Lower leg skin (tissue), 4 donors: ENCODE results near the gene LMAN2. TPM values are rescaled to one million over a fixed set of nuclear protein-coding genes. Genes with fewer than 3 reads are reported as not detected.

Experiments
- DNase-seq, 2 donors: peaks; one replicate each; pipeline ENCODE4 v3.0.0-alpha.2; 2019; ENCODE audit warnings: low spot score in 2 of 2
- H3K4me3 ChIP-seq: fragments of 200-600 bp; sonication (generic); 2 replicates; pipeline ENCODE4 v1.5.1; 2017; ENCODE audit warnings: mild to moderate bottlenecking, low read depth; ENCODE audit not compliant: poor library complexity, severe bottlenecking
- POLR2A ChIP-seq, 2 donors: fragments of 450-650 bp; IDR thresholded peaks; one replicate each; pipeline ENCODE4 v1.6.1; 2016 to 2017; ENCODE audit warnings: antibody characterized with exemption in 2 of 2, mild to moderate bottlenecking in 1 of 2, moderate library complexity in 1 of 2
- WGBS, 2 donors: methylation state at CpG; one replicate each; pipeline ENCODE4 v1.1.5; 2018; 5-methylcytosine and 5-hydroxymethylcytosine counted together
- intact Hi-C: fragments of 100-400 bp; cut with DNase I; formaldehyde crosslinking; loops from one replicate; pipeline ENCODE4 v1.15.0; 2023; ENCODE audit warnings: low total_unique reads
- total RNA-seq, 4 donors: library from RNA; depleted of rRNA; stranded (reverse); fragments of >200 nt; gene quantifications; one replicate each; pipeline ENCODE4 v1.1.0, GENCODE V29; 2016
- TF ChIP-seq, protein P1 (sequence below), 3 donors: fragments of 450-650 bp; IDR thresholded peaks; one replicate each; pipeline ENCODE4 v1.5.1; 2016; ENCODE audit warnings: antibody characterized with exemption in 3 of 3, mild to moderate bottlenecking in 3 of 3, moderate library complexity in 2 of 3

LMAN2 gene
- total RNA-seq, 4 donors from 2014 or later, result 139 to 191 (median 166) TPM

DNA sequence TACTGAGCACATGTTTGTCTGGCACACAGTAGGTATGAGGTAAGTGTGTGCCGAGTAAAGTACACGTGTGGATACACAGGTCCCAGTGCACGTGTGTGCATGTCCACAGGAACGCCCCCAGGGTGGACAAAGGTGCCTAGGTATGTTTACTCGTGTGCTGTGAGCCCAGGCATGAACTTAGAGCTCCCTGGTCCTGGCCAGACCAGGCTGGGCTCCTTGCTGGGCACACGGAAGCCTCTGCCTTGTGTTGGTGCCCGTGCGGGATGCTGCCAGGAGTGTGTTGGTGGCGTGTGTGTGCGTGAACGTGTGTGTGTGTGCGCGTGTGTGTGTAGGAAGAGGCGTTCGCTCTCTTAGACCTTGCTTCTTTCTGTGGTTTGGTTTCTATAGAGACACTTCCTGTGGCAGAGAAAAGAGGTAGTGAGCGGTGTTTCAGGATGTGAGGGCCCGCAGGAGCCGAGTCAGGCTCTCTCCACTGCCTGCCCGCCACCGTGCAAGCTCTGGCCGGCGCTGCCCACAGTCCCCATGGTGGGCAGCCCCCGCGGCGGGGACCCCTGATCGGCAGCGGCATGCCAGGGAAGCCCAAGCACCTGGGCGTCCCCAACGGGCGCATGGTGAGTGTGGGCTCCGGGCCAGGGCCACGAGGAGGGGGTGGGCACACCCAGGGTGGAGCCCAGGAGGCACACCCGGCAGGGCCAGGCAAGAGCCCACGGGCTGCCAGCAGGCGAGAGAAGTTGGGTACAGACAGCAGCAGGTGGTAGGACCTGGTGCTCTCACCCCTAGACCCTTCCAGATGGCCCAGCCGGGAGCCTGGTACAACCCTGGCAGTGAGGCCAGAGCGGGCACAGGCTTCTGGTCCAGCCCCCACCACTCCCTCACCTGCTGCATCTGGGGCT is 6.2 kb upstream of the LMAN2 start, which contains the start of gene RGS14:
RGS14 (plus strand) TSS at position 466 of the 893 bp plus-strand sequence; CDS start at position 567, 101 bp downstream.
- peak within 1 kb of the TSS; percentile 20 for H3K4me3 ChIP-seq
- TF ChIP-seq POLR2A (IDR thresholded peaks at IDR 0.05), result no peak
- TF ChIP-seq, protein P1, sequence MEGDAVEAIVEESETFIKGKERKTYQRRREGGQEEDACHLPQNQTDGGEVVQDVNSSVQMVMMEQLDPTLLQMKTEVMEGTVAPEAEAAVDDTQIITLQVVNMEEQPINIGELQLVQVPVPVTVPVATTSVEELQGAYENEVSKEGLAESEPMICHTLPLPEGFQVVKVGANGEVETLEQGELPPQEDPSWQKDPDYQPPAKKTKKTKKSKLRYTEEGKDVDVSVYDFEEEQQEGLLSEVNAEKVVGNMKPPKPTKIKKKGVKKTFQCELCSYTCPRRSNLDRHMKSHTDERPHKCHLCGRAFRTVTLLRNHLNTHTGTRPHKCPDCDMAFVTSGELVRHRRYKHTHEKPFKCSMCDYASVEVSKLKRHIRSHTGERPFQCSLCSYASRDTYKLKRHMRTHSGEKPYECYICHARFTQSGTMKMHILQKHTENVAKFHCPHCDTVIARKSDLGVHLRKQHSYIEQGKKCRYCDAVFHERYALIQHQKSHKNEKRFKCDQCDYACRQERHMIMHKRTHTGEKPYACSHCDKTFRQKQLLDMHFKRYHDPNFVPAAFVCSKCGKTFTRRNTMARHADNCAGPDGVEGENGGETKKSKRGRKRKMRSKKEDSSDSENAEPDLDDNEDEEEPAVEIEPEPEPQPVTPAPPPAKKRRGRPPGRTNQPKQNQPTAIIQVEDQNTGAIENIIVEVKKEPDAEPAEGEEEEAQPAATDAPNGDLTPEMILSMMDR (IDR thresholded peaks at IDR 0.05), result no peak
- intact Hi-C loops, result no loop called here
- DNase-seq, result peak in 1 of 2 donors; percentile 87
- 16 to 25% methylated on average over 22 to 37 of the region's 37 CpGs for WGBS, 2 donors

DNA sequence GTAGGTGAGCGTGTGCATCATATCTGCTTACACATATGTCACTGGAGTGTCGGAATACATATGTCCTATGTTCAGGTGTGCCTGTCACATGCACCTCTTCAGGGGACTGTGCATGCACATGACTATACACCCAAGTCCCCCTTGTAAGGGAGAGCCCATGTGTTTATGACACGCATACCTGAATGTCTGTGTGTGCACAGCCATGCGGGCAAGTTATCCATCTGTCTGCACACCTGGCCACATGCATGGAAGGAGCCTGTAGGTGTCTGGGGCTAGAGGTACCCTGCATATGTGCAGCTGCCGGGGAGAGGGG is 5.6 kb upstream of the LMAN2 start:
- TF ChIP-seq, protein P1 (IDR thresholded peaks at IDR 0.05), result no peak
- TF ChIP-seq POLR2A (IDR thresholded peaks at IDR 0.05), result no peak
- intact Hi-C loops, result no loop called here
- 81% methylated on average over 4 of the region's 5 CpGs for WGBS, 2 donors
- no peak for DNase-seq
- no peak overlapping the region for H3K4me3 ChIP-seq

DNA sequence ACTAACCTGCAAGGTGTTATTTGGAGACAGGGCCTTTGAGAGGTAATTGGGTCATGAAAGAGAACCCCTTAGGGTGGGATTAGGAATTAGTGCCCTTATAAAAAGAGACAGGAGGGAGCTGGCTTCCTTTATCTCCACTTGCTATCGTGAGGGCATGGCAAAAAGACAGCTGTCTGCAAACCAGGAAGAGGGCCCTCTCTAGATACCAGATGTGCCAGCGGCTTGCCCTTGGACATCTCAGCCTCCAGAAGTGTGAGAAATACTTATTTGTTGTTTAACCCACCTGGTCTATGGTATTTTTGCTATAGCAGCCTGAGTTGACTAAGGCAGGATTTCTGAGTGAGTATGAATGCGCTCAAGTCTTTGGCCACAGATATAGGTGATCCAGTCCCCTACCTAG is 5.3 kb upstream of the LMAN2 start:
- no peak for TF ChIP-seq POLR2A (IDR thresholded peaks at IDR 0.05)
- TF ChIP-seq, protein P1 (IDR thresholded peaks at IDR 0.05), result no peak
- 62 to 63% methylated on average over 3 of the region's 3 CpGs for WGBS, 2 donors
- no peak overlapping the region for H3K4me3 ChIP-seq
- intact Hi-C loops, result no loop called here
- DNase-seq, result no peak

DNA sequence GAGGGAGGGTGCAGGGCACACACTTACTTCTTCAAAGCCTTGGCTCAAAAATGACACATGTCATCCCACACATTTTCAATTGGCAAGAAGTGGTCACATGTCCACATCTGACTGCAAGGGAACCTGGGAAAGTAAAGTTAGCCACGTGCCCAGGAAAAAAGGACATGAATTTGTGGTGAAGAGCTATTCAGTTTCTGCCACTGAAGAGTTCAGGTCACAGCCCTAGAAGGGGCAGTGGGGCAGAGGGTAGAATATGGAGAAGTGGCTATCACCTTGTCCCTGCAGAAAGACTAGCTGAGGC is 4.3 kb upstream of the LMAN2 start:
- no peak overlapping the region for H3K4me3 ChIP-seq
- intact Hi-C loops, result no loop called here
- TF ChIP-seq, protein P1 (IDR thresholded peaks at IDR 0.05), result no peak
- TF ChIP-seq POLR2A (IDR thresholded peaks at IDR 0.05), result no peak
- 27 to 30% methylated on average over 1 of the region's 1 CpG for WGBS, 2 donors
- no peak for DNase-seq

DNA sequence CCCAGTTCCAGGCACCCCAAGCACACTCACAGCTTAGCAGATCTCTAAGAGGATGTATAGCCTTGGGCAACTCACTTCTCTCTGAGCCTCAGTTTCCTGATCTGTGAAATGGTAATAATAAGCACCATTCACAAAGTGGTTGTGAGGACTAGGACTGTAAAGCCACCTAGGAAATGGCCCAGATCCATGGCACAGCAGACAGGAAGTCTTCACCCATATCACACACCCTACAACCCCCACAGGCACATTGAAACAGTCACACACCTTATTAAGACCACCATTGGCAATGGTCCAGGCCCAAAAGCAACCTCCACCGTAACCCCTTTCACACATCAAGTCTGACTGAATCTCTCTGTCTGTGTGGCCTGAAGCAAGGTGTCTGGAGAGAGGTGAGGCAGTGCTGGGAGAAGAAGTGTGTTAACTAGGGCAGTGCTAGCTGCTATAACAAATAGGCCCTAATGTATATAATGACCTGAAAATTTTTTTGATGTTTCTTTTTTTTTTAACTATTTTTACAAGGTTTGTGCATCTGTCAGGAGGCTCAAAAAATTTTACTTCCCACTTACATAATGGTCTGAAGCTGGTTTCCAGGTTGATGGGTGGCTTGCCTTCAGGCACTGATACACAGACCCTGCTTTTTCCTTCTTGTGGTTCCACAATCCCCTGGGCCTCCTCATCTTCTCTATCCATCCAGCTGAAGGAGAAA is 3.8 kb upstream of the LMAN2 start:
- no peak overlapping the region for H3K4me3 ChIP-seq
- no peak for DNase-seq
- intact Hi-C loops, result no loop called here
- TF ChIP-seq, protein P1 (IDR thresholded peaks at IDR 0.05), result no peak
- no peak for TF ChIP-seq POLR2A (IDR thresholded peaks at IDR 0.05)
- WGBS, 2 donors, result 74 to 77% methylated on average over 1 of the region's 1 CpG
